T47D (cell line): Measurements from ENCODE around the gene VWA2.

ENCODE experiments used
- DNase-seq, 2 experiments: peaks; one replicate each; pipeline versions ENCODE4 v3.0.0 to v3.0.0-alpha.2; 2011 to 2012; ENCODE audit warnings: low read depth in 1 of 2, low spot score in 1 of 2
- JUND ChIP-seq: IDR thresholded peaks from 2 replicates; pipeline ENCODE4 v1.6.1; 2012; ENCODE audit warnings: low read depth
- in situ Hi-C: cut with HindIII; loops from 2 replicates; pipeline ENCODE4 v1.10.0; 2016; ENCODE audit warnings: low sequenced_read_pairs, low pct_unique_long_range_greater_than_20kb

The VWA2 gene

GRCh38 chr10:114337510-114338462, 98.7 kb downstream of the VWA2 start:
- TF ChIP-seq JUND = no peak
- DNase-seq = no peak
- in situ Hi-C loops = no loop called here

GRCh38 chr10:114340816-114341215, 101.8 kb downstream of the VWA2 start:
- TF ChIP-seq JUND = no peak
- no peak for DNase-seq
- in situ Hi-C loops = no loop called here
